H1 (cell line): ENCODE measurements around the gene PRODH2. TPM values are rescaled to one million over a fixed set of nuclear protein-coding genes. Genes with fewer than 3 reads are reported as not detected.

Source experiments
- CTCF ChIA-PET: fragments of 300-600 bp; sonication (Branson Sonifier 250); formaldehyde crosslinking; loops from one replicate; lab custom pipeline; 2021; ENCODE audit not compliant: partially characterized antibody; lab: Charles Lee
- POLR2A ChIA-PET: fragments of 300-600 bp; sonication (Branson Sonifier 250); formaldehyde crosslinking; loops from one replicate; lab custom pipeline; 2021; ENCODE audit warnings: inconsistent platforms; ENCODE audit not compliant: partially characterized antibody; lab: Charles Lee
- DNase-seq, 2 experiments: peaks; one replicate each; pipeline versions ENCODE4 v3.0.0 to v3.0.0-alpha.2; 2010 to 2022; ENCODE audit warnings: low spot score in 2 of 2, low read depth in 1 of 2, mixed read lengths in 1 of 2
- FAIRE-seq: peaks from 2 replicates; lab custom pipeline; 2011; peaks lifted over from hg19 to GRCh38; lab: Jason Lieb, UNC
- H2AFZ ChIP-seq: 2 replicates; pipeline ENCODE4 v1.8.1; 2012; ENCODE audit warnings: low read length, inconsistent platforms
- H2AK5ac ChIP-seq: 2 replicates; pipeline ENCODE4 v1.6.1; 2013; ENCODE audit warnings: low read depth, low read length
- H2BK120ac ChIP-seq: replicated peaks from 2 replicates; pipeline ENCODE3; 2013; ENCODE audit warnings: low read depth, low read length, inconsistent platforms
- H2BK12ac ChIP-seq: 2 replicates; pipeline ENCODE4 v1.6.1; 2013; ENCODE audit warnings: low read depth, low read length
- H2BK15ac ChIP-seq: 2 replicates; pipeline ENCODE4 v1.6.1; 2013; ENCODE audit warnings: low read length
- H2BK20ac ChIP-seq: 2 replicates; pipeline ENCODE4 v1.6.1; 2013; ENCODE audit warnings: low read length
- H2BK5ac ChIP-seq: 2 replicates; pipeline ENCODE4 v1.6.1; 2013; ENCODE audit warnings: low read depth, low read length
- H3K14ac ChIP-seq: 2 replicates; pipeline ENCODE4 v1.6.1; 2013; ENCODE audit warnings: inconsistent platforms; ENCODE audit not compliant: insufficient read length
- H3K18ac ChIP-seq: 2 replicates; pipeline ENCODE4 v1.6.1; 2013; ENCODE audit warnings: low read length; ENCODE audit errors: extremely low read depth
- H3K23ac ChIP-seq: 2 replicates; pipeline ENCODE4 v1.6.1; 2013; ENCODE audit warnings: inconsistent platforms; ENCODE audit not compliant: insufficient read length
- H3K23me2 ChIP-seq: 2 replicates; pipeline ENCODE4 v1.6.1; 2013; ENCODE audit warnings: low read depth, low read length
- H3K27ac ChIP-seq: 2 replicates; pipeline ENCODE4 v1.6.1; 2011; ENCODE audit warnings: low read depth, low read length, inconsistent platforms
- H3K27me3 ChIP-seq, 4 experiments: replicated peaks in 1 of 4; 1 replicate in 1 of 4; 2 replicates in 3 of 4; pipeline versions ENCODE4 v1.6.1 to v1.8.1; 2011 to 2013; ENCODE audit warnings: low read length in 3 of 4, mild to moderate bottlenecking in 3 of 4, inconsistent platforms in 2 of 4, mixed read lengths in 2 of 4, moderate library complexity in 1 of 4; ENCODE audit not compliant: control insufficient read depth in 3 of 4, insufficient read depth in 3 of 4; ENCODE audit errors: extremely low read depth in 1 of 4
- H3K36me3 ChIP-seq, 4 experiments: 2 replicates each; pipeline versions ENCODE4 v1.6.1 to v1.8.1; 2011 to 2013; ENCODE audit warnings: mild to moderate bottlenecking in 4 of 4, low read length in 3 of 4, moderate library complexity in 2 of 4, control low read depth in 1 of 4, inconsistent platforms in 1 of 4; ENCODE audit not compliant: insufficient read depth in 4 of 4, control insufficient read depth in 2 of 4
- H3K4ac ChIP-seq: replicated peaks from 2 replicates; pipeline ENCODE3; 2013; ENCODE audit warnings: low read length, low read depth, mixed read lengths, inconsistent platforms; ENCODE audit not compliant: insufficient read length
- H3K4me1 ChIP-seq, 4 experiments: replicated peaks in 1 of 4; 1 replicate in 1 of 4; 2 replicates in 3 of 4; pipeline versions ENCODE4 v1.6.1 to v1.8.1; 2011 to 2013; ENCODE audit warnings: low read length in 3 of 4, inconsistent platforms in 2 of 4, mixed read lengths in 1 of 4; ENCODE audit not compliant: insufficient read depth in 4 of 4, control insufficient read depth in 3 of 4
- H3K4me2 ChIP-seq, 2 experiments: 2 replicates each; pipeline versions ENCODE4 v1.6.1 to v1.8.1; 2011 to 2013; ENCODE audit warnings: low read depth in 2 of 2, low read length in 2 of 2, control low read depth in 1 of 2, inconsistent platforms in 1 of 2, mild to moderate bottlenecking in 1 of 2; ENCODE audit not compliant: insufficient read depth in 1 of 2
- H3K4me3 ChIP-seq, 4 experiments: fragments of 200-600, 300-600 bp in 1 of 4; sonication (generic), shearing (Covaris generic), sonication (Bioruptor Twin) in 1 of 4; 2 replicates each; pipeline versions ENCODE4 v1.5.1 to v1.8.1; 2011 to 2016; ENCODE audit warnings: low read length in 4 of 4, low read depth in 3 of 4, control low read depth in 2 of 4, inconsistent platforms in 2 of 4, mild to moderate bottlenecking in 2 of 4, mixed read lengths in 1 of 4, moderate library complexity in 1 of 4; ENCODE audit not compliant: insufficient read depth in 2 of 4; ENCODE audit errors: extremely low read depth in 1 of 4
- H3K56ac ChIP-seq: replicated peaks from 2 replicates; pipeline ENCODE3; 2013; ENCODE audit warnings: low read depth, mild to moderate bottlenecking, mixed read lengths, low read length, inconsistent platforms; ENCODE audit not compliant: insufficient read length
- H3K79me1 ChIP-seq: 2 replicates; pipeline ENCODE4 v1.6.1; 2013; ENCODE audit warnings: low read depth, low read length, control low read depth
- H3K79me2 ChIP-seq, 2 experiments: 2 replicates each; pipeline versions ENCODE4 v1.6.1 to v1.8.1; 2012 to 2013; ENCODE audit warnings: low read length in 2 of 2, mild to moderate bottlenecking in 2 of 2, inconsistent platforms in 1 of 2; ENCODE audit not compliant: insufficient read depth in 2 of 2, control insufficient read depth in 1 of 2
- H3K9ac ChIP-seq, 4 experiments: replicated peaks in 1 of 4; 1 replicate in 1 of 4; 2 replicates in 3 of 4; pipeline versions ENCODE4 v1.6.1 to v1.8.1; 2011 to 2013; ENCODE audit warnings: low read depth in 3 of 4, low read length in 3 of 4, control low read depth in 2 of 4, mild to moderate bottlenecking in 2 of 4, moderate library complexity in 2 of 4, inconsistent platforms in 1 of 4; ENCODE audit errors: extremely low read depth in 1 of 4
- H3K9me3 ChIP-seq, 2 experiments: 2 replicates each; pipeline versions ENCODE4 v1.6.1 to v1.8.1; 2012 to 2013; ENCODE audit warnings: mild to moderate bottlenecking in 2 of 2, moderate library complexity in 2 of 2, control low read depth in 1 of 2, inconsistent platforms in 1 of 2, low read depth in 1 of 2, low read length in 1 of 2, mixed read lengths in 1 of 2; ENCODE audit not compliant: insufficient read depth in 2 of 2
- H4K20me1 ChIP-seq, 2 experiments: replicated peaks in 1 of 2; 2 replicates each; pipeline versions ENCODE3 to v1.8.1; 2011 to 2013; ENCODE audit warnings: inconsistent platforms in 2 of 2, low read length in 2 of 2, mild to moderate bottlenecking in 1 of 2; ENCODE audit not compliant: insufficient read depth in 2 of 2, control insufficient read depth in 1 of 2
- H4K5ac ChIP-seq: 2 replicates; pipeline ENCODE4 v1.6.1; 2013; ENCODE audit warnings: low read length, low read depth, mixed read lengths, inconsistent platforms; ENCODE audit not compliant: insufficient read length
- H4K8ac ChIP-seq: 2 replicates; pipeline ENCODE4 v1.8.0; 2013; ENCODE audit warnings: mild to moderate bottlenecking, moderate library complexity, low read length, inconsistent platforms; ENCODE audit not compliant: insufficient read depth; ENCODE audit errors: extremely low read depth
- H4K91ac ChIP-seq: replicated peaks from 2 replicates; pipeline ENCODE3; 2013; ENCODE audit warnings: low read length, mixed read lengths, inconsistent platforms; ENCODE audit not compliant: insufficient read length
- ATF2 ChIP-seq: IDR thresholded peaks from 2 replicates; pipeline ENCODE4 v1.6.1; 2012; ENCODE audit warnings: low read length, inconsistent platforms
- CHD2 ChIP-seq: IDR thresholded peaks from 2 replicates; pipeline ENCODE4 v1.6.1; 2012; ENCODE audit warnings: low read length, improper control_type of control experiment
- EGR1 ChIP-seq: IDR thresholded peaks from 2 replicates; pipeline ENCODE4 v1.6.1; 2011; ENCODE audit warnings: low read depth, low read length, borderline replicate concordance
- GTF2F1 ChIP-seq: IDR thresholded peaks from 2 replicates; pipeline ENCODE4 v1.6.1; 2012; ENCODE audit warnings: low read depth, low read length, improper control_type of control experiment, borderline replicate concordance
- JUN ChIP-seq: IDR thresholded peaks from 2 replicates; pipeline ENCODE4 v1.6.1; 2011; ENCODE audit warnings: low read depth, mild to moderate bottlenecking, improper control_type of control experiment, low read length
- TCF12 ChIP-seq: IDR thresholded peaks from 2 replicates; pipeline ENCODE4 v1.6.1; 2011; ENCODE audit warnings: low read depth, mild to moderate bottlenecking, low read length
- WGBS, 2 experiments: shearing (Covaris generic) in 1 of 2; methylation state at CpG; one replicate each; pipeline versions ENCODE4 v1.1.6 to v1.1.7; 2013 to 2015; ENCODE audit warnings: low lambda C conversion rate in 2 of 2, mixed read lengths in 2 of 2, inconsistent platforms in 1 of 2, low coverage in 1 of 2, missing lambda C conversion rate in 1 of 2; ENCODE audit not compliant: insufficient replicate concordance in 2 of 2, insufficient coverage in 1 of 2, insufficient read length in 1 of 2; ENCODE audit errors: extremely low coverage in 1 of 2, missing lambda C conversion rate in 1 of 2; 5-methylcytosine and 5-hydroxymethylcytosine counted together
- polyA plus RNA-seq, 7 experiments: library from polyadenylated mRNA; depleted of rRNA in 3 of 7; stranded (reverse) in 5 of 7; unstranded in 2 of 7; fragments of >200 nt in 5 of 7; fragments of 200-250 nt in 2 of 7; gene quantifications; 1 replicate in 5 of 7; 2 replicates in 1 of 7; 4 replicates in 1 of 7; pipeline versions ENCODE4 v1.2.1 to v1.2.3, GENCODE V29; 2011 to 2013; ENCODE audit warnings: missing spikeins in 2 of 7, mixed read lengths in 2 of 7
- total RNA-seq: library from RNA; stranded (reverse); fragmentation: NEBNext Ultra II Directional; extraction: Animal tissue kit (Norgen Biotek cat#: 25700); gene quantifications from 2 replicates; pipeline ENCODE4 v1.2.1, GENCODE V29; 2021

The PRODH2 gene
- total and polyA plus RNA-seq, 2 of the 8 experiments (the other 6 are each of a cell fraction or from before 2014, with no cell fraction given) = not detected

GRCh38 chr19:35853038-35853756, 40.6 kb upstream of the PRODH2 start:
- no peak overlapping the region for H3K23ac ChIP-seq
- H2BK120ac ChIP-seq = no peak overlapping the region
- H3K4me2 ChIP-seq = no peak overlapping the region
- H3K4me1 ChIP-seq = peaks cover 0 to 12% (median 7%) of the 10 kb centered on the region in 4 experiments; a peak in 5 of 7 replicates
- H3K14ac ChIP-seq = no peak overlapping the region
- ChIA-PET POLR2A (interaction anchor here (1.0 kb wide), 1 partner anchor 8 kb away, joined by 4 read pairs; no protein-coding TSS in a partner anchor), CTCF (interaction anchor here (0.8 to 1.8 kb wide), 5 partner anchors 32 to 112 kb away, joined by 3 to 4 read pairs (median 3); no protein-coding TSS in a partner anchor)
- no peaks in the 10 kb centered on the region for H3K36me3 ChIP-seq
- H3K4ac ChIP-seq = no peak overlapping the region
- no peak overlapping the region for H3K27ac ChIP-seq
- no peak overlapping the region for H2AFZ ChIP-seq
- no peak overlapping the region for H3K9ac ChIP-seq
- no peaks in the 10 kb centered on the region for H3K79me1 ChIP-seq
- H3K23me2 ChIP-seq = peaks cover 8% of the 10 kb centered on the region; the same call in 1 of the 2 replicates
- H3K56ac ChIP-seq = no peak overlapping the region
- no peak overlapping the region for H4K8ac ChIP-seq
- no peak overlapping the region for H3K18ac ChIP-seq
- H4K91ac ChIP-seq = no peak overlapping the region
- no peak overlapping the region for H2BK5ac ChIP-seq
- H3K27me3 ChIP-seq = peaks cover 3 to 36% (median 29%) of the 10 kb centered on the region in 4 experiments
- H3K9me3 ChIP-seq = no peaks in the 10 kb centered on the region
- FAIRE-seq = no peak
- H2BK20ac ChIP-seq = no peak overlapping the region
- WGBS, 2 experiments = 89% methylated on average over 8 of the region's 8 CpGs; no CpG with 5 or more reads in 1 of the 2 experiments
- peaks cover 0 to 1% of the 10 kb centered on the region in 2 experiments for H4K20me1 ChIP-seq
- no peak overlapping the region for H3K4me3 ChIP-seq
- no peak overlapping the region for H2BK12ac ChIP-seq
- H4K5ac ChIP-seq = no peak overlapping the region
- H3K79me2 ChIP-seq = no peaks in the 10 kb centered on the region
- DNase-seq = no peak
- H2BK15ac ChIP-seq = no peak overlapping the region
- peak overlapping the region; percentile 75; the same call in 1 of the 2 replicates for H2AK5ac ChIP-seq
- TF ChIP-seq CHD2 (no peak), EGR1 (no peak), GTF2F1 (no peak), TCF12 (no peak), ATF2 (no peak), JUN (no peak)
